HEK293T (cell line): ENCODE measurements around the gene RPS19BP1.

Experiments used
- ARNT ChIP-seq: fragments of 450-650 bp; IDR thresholded peaks from 2 replicates; pipeline ENCODE4 v1.6.1; 2017; ENCODE audit warnings: mild to moderate bottlenecking
- BHLHE40 ChIP-seq: fragments of 450-650 bp; IDR thresholded peaks from 2 replicates; pipeline ENCODE4 v1.6.1; 2016; ENCODE audit warnings: mild to moderate bottlenecking, moderate library complexity, borderline replicate concordance
- HDGF ChIP-seq: fragments of 450-650 bp; IDR thresholded peaks from 2 replicates; pipeline ENCODE4 v1.6.1; 2017; ENCODE audit warnings: antibody characterized with exemption, borderline replicate concordance
- L3MBTL2 ChIP-seq: fragments of 450-650 bp; conservative IDR thresholded peaks from 2 replicates; pipeline ENCODE4 v1.6.1; 2016; ENCODE audit warnings: mild to moderate bottlenecking
- LEF1 ChIP-seq: fragments of 450-650 bp; IDR thresholded peaks from 2 replicates; pipeline ENCODE4 v1.6.1; 2017; ENCODE audit warnings: mild to moderate bottlenecking, borderline replicate concordance
- NFRKB ChIP-seq: fragments of 450-650 bp; IDR thresholded peaks from 2 replicates; pipeline ENCODE4 v1.6.1; 2016; ENCODE audit warnings: mild to moderate bottlenecking, moderate library complexity
- PKNOX1 ChIP-seq: fragments of 450-650 bp; IDR thresholded peaks from 2 replicates; pipeline ENCODE4 v1.6.1; 2016
- SP1 ChIP-seq: fragments of 450-650 bp; IDR thresholded peaks from 2 replicates; pipeline ENCODE4 v1.6.1; 2017
- SUZ12 ChIP-seq: fragments of 450-650 bp; IDR thresholded peaks from 2 replicates; pipeline ENCODE4 v1.6.1; 2016; ENCODE audit warnings: mild to moderate bottlenecking
- TARDBP ChIP-seq: fragments of 450-650 bp; IDR thresholded peaks from 2 replicates; pipeline ENCODE4 v1.6.1; 2016
- ZNF384 ChIP-seq: fragments of 450-650 bp; IDR thresholded peaks from 2 replicates; pipeline ENCODE4 v1.6.1; 2016

- TF ChIP-seq BHLHE40: no peak
- TF ChIP-seq LEF1: no peak
- TF ChIP-seq SUZ12: no peak
- TF ChIP-seq PKNOX1: no peak
- TF ChIP-seq TARDBP: no peak
- TF ChIP-seq SP1: no peak
- no peak for TF ChIP-seq ZNF384
- TF ChIP-seq ARNT: no peak
- TF ChIP-seq L3MBTL2: no peak
- no peak for TF ChIP-seq HDGF
- no peak for TF ChIP-seq NFRKB
Observed at GRCh38 chr22:39553429-39553828, 20.9 kb upstream of the RPS19BP1 start.
